SK-N-SH (cell line): Measurements from ENCODE around the gene SPRY4. TPM values are rescaled to one million over a fixed set of nuclear protein-coding genes. Genes with fewer than 3 reads are reported as not detected.

Experiments used
- CTCF ChIA-PET: fragments of 300-600, 350-600 bp; formaldehyde crosslinking; extraction: SDS; loops from one replicate; lab custom pipeline; 2021; lab: Yijun Ruan, JAX
- POLR2A ChIA-PET: fragments of 350-600 bp; sonication (Branson Sonifier 250); formaldehyde crosslinking; extraction: SDS; loops from one replicate; lab custom pipeline; 2020; ENCODE audit warnings: antibody characterized with exemption, inconsistent platforms; lab: Yijun Ruan, JAX
- DNase-seq: peaks from one replicate; pipeline ENCODE4 v3.0.0; 2012
- H2AFZ ChIP-seq: fragments of 200-600 bp; sonication (generic); 2 replicates; pipeline ENCODE4 v1.8.1; 2016; ENCODE audit warnings: antibody characterized with exemption, mild to moderate bottlenecking, low read depth
- H3F3A ChIP-seq: fragments of 200-600 bp; sonication (generic); replicated peaks from 2 replicates; pipeline ENCODE3; 2016; ENCODE audit warnings: antibody characterized with exemption, mild to moderate bottlenecking; ENCODE audit not compliant: insufficient read depth
- H3K27ac ChIP-seq, 2 experiments: fragments of 200-500 bp in 1 of 2; fragments of 200-600 bp in 1 of 2; sonication (Bioruptor generic) in 1 of 2; sonication (generic), shearing (Covaris generic) in 1 of 2; 2 replicates each; pipeline versions ENCODE4 v1.5.1 to v1.6.1; 2014 to 2016; ENCODE audit warnings: low read depth in 2 of 2, inconsistent platforms in 1 of 2, low read length in 1 of 2, mild to moderate bottlenecking in 1 of 2, mixed read lengths in 1 of 2
- H3K27me3 ChIP-seq: fragments of 200-600 bp; sonication (generic), shearing (Covaris generic); 2 replicates; pipeline ENCODE4 v1.6.1; 2016; ENCODE audit warnings: mixed run types; ENCODE audit not compliant: insufficient read depth
- H3K36me3 ChIP-seq, 2 experiments: fragments of 200-500 bp in 1 of 2; fragments of 200-600 bp in 1 of 2; sonication (Bioruptor generic) in 1 of 2; sonication (generic) in 1 of 2; replicated peaks in 1 of 2; 2 replicates each; pipeline versions ENCODE3 to v1.5.1; 2014 to 2016; ENCODE audit warnings: low read length in 1 of 2, mild to moderate bottlenecking in 1 of 2; ENCODE audit not compliant: insufficient read depth in 2 of 2, control insufficient read depth in 1 of 2
- H3K4me1 ChIP-seq, 2 experiments: fragments of 200-500 bp in 1 of 2; fragments of 200-600 bp in 1 of 2; sonication (Bioruptor generic) in 1 of 2; sonication (generic), shearing (Covaris generic) in 1 of 2; 2 replicates each; pipeline versions ENCODE4 v1.5.1 to v1.6.1; 2014 to 2016; ENCODE audit warnings: low read depth in 1 of 2, low read length in 1 of 2, mixed run types in 1 of 2; ENCODE audit not compliant: insufficient read depth in 2 of 2, control insufficient read depth in 1 of 2
- H3K4me2 ChIP-seq: fragments of 200-600 bp; sonication (generic), shearing (Covaris generic); 2 replicates; pipeline ENCODE4 v1.6.1; 2017; ENCODE audit warnings: mixed run types
- H3K4me3 ChIP-seq, 2 experiments: fragments of 200-500 bp in 1 of 2; fragments of 200-600 bp in 1 of 2; sonication (Bioruptor generic) in 1 of 2; sonication (generic), shearing (Covaris generic) in 1 of 2; 2 replicates each; pipeline versions ENCODE4 v1.5.1 to v1.8.1; 2014 to 2016; ENCODE audit warnings: low read depth in 2 of 2, inconsistent platforms in 1 of 2, low read length in 1 of 2, mild to moderate bottlenecking in 1 of 2, mixed read lengths in 1 of 2, moderate library complexity in 1 of 2
- H3K79me2 ChIP-seq: fragments of 200-600 bp; sonication (generic); 2 replicates; pipeline ENCODE4 v1.8.1; 2017; ENCODE audit warnings: mild to moderate bottlenecking; ENCODE audit not compliant: insufficient read depth
- H3K9ac ChIP-seq: fragments of 200-600 bp; sonication (generic); 2 replicates; pipeline ENCODE4 v1.6.1; 2017; ENCODE audit warnings: mixed run types
- H3K9me2 ChIP-seq: fragments of 200-600 bp; sonication (generic); 2 replicates; pipeline ENCODE4 v1.6.1; 2017; ENCODE audit warnings: mixed run types
- H3K9me3 ChIP-seq: fragments of 200-600 bp; sonication (generic); 2 replicates; pipeline ENCODE4 v1.6.1; 2017; ENCODE audit warnings: mixed run types, mild to moderate bottlenecking, moderate library complexity
- H4K20me1 ChIP-seq: fragments of 200-600 bp; sonication (generic); 2 replicates; pipeline ENCODE4 v1.6.1; 2017; ENCODE audit warnings: mild to moderate bottlenecking, mixed run types; ENCODE audit not compliant: insufficient read depth
- CTCF ChIP-seq: fragments of 200-600 bp; sonication (generic); IDR thresholded peaks from 2 replicates; pipeline ENCODE4 v1.6.1; 2017; ENCODE audit warnings: antibody characterized with exemption, mild to moderate bottlenecking, moderate library complexity
- EZH2phosphoT487 ChIP-seq: fragments of 200-600 bp; sonication (generic); IDR thresholded peaks from 2 replicates; pipeline ENCODE4 v1.6.1; 2017; ENCODE audit warnings: low read depth, mixed run types, mild to moderate bottlenecking, antibody characterized with exemption, moderate library complexity, borderline replicate concordance
- FOSL2 ChIP-seq: IDR thresholded peaks from 2 replicates; pipeline ENCODE4 v1.4.0; 2012; ENCODE audit warnings: low read depth, mild to moderate bottlenecking, moderate library complexity, borderline replicate concordance
- GABPA ChIP-seq: IDR thresholded peaks from 2 replicates; pipeline ENCODE4 v1.4.0; 2012; ENCODE audit warnings: low read depth, mild to moderate bottlenecking
- GATA2 ChIP-seq: sonication (generic); formaldehyde crosslinking; IDR thresholded peaks from 2 replicates; pipeline ENCODE4 v1.5.0; 2020; ENCODE audit warnings: mild to moderate bottlenecking, missing genetic modification reagents
- JUND ChIP-seq: IDR thresholded peaks from 2 replicates; pipeline ENCODE4 v1.4.0; 2012
- POLR2AphosphoS5 ChIP-seq: IDR thresholded peaks from 2 replicates; pipeline ENCODE4 v1.6.1; 2012; ENCODE audit warnings: low read depth, low read length
- RCOR1 ChIP-seq: fragments of 150-350 bp; IDR thresholded peaks from 2 replicates; pipeline ENCODE4 v1.6.1; 2017; ENCODE audit warnings: antibody characterized with exemption, low read length
- RXRA ChIP-seq: IDR thresholded peaks from 2 replicates; pipeline ENCODE4 v1.4.0; 2012; ENCODE audit warnings: low read depth, mild to moderate bottlenecking, borderline replicate concordance
- SIN3A ChIP-seq: IDR thresholded peaks from 2 replicates; pipeline ENCODE4 v1.6.1; 2012; ENCODE audit warnings: low read depth, mild to moderate bottlenecking, low read length, moderate library complexity, borderline replicate concordance
- SMC3 ChIP-seq: IDR thresholded peaks from 2 replicates; pipeline ENCODE4 v1.6.1; 2012; ENCODE audit warnings: low read depth, low read length, improper control_type of control experiment
- TEAD4 ChIP-seq: IDR thresholded peaks from 2 replicates; pipeline ENCODE4 v1.4.0; 2012; ENCODE audit warnings: mild to moderate bottlenecking, borderline replicate concordance; ENCODE audit not compliant: insufficient read depth
- YY1 ChIP-seq: IDR thresholded peaks from 2 replicates; pipeline ENCODE4 v1.4.0; 2012; ENCODE audit warnings: low read depth, mild to moderate bottlenecking
- WGBS: methylation state at CpG from one replicate; pipeline ENCODE4 v1.1.6; 2017; ENCODE audit warnings: low lambda C conversion rate; 5-methylcytosine and 5-hydroxymethylcytosine counted together
- polyA plus RNA-seq, 3 experiments: library from polyadenylated mRNA; depleted of rRNA; stranded (reverse); fragments of >200 nt; gene quantifications; 2 replicates each; pipeline ENCODE4 v1.2.3, GENCODE V29; 2012

SPRY4 gene
- polyA plus RNA-seq, 1 of the 3 experiments (the other 2 are of a cell fraction) = 18.0 TPM

GRCh38 chr5:142324136-142324870 is 518 bp downstream of the SPRY4 start:
- under 1% methylated on average over 23 of the region's 58 CpGs for WGBS
- peak overlapping the region; percentile 93 to 98 for H3K27ac ChIP-seq
- ChIA-PET POLR2A (interaction anchor here (0.5 to 3.5 kb wide), 17 partner anchors 10 to 362 kb away, joined by 3 to 27 read pairs (median 3); partner anchors contain the start of gene FGF1), CTCF (interaction anchor here (0.7 to 9.9 kb wide), 18 partner anchors 15 to 332 kb away, joined by 3 to 117 read pairs (median 4); no protein-coding TSS in a partner anchor)
- peaks cover 30% of the 10 kb centered on the region for H3F3A ChIP-seq
- peak overlapping the region; percentile 98 for H3K4me2 ChIP-seq
- H3K9me2 ChIP-seq = no peaks in the 10 kb centered on the region
- H3K79me2 ChIP-seq = peaks cover 96% of the 10 kb centered on the region
- H3K9me3 ChIP-seq = no peaks in the 10 kb centered on the region
- peaks cover 3 to 5% of the 10 kb centered on the region in 2 experiments for H3K36me3 ChIP-seq
- TF ChIP-seq YY1 (no peak), TEAD4 (0 out of 2 replicates have a peak, but pooled peaks have one; percentile 7), SMC3 (0 out of 2 replicates have a peak, but pooled peaks have one; percentile 6), RXRA (no peak), CTCF (peak; percentile 43), POLR2AphosphoS5 (no peak), JUND (no peak)
- TF ChIP-seq, all 33 proteins: peak for 3
- H3K27me3 ChIP-seq = no peaks in the 10 kb centered on the region
- DNase-seq = peak; percentile 60
- no peak overlapping the region for H2AFZ ChIP-seq
- peaks cover 39 to 57% of the 10 kb centered on the region in 2 experiments for H3K4me1 ChIP-seq
- peaks cover 46% of the 10 kb centered on the region for H4K20me1 ChIP-seq
- peak overlapping the region; percentile 93 to 95 for H3K4me3 ChIP-seq
- H3K9ac ChIP-seq = peak overlapping the region; percentile 95

GRCh38 chr5:142323480-142324135 is 1.2 kb downstream of the SPRY4 start:
- Histone ChIP-seq H4K20me1 (peaks cover 53% of the 10 kb centered on the region), H3K4me1 (peaks cover 46 to 59% of the 10 kb centered on the region in 2 experiments), H3K27me3 (no peaks in the 10 kb centered on the region), H3K27ac (peak overlapping the region; percentile 93 to 98), H2AFZ (no peak overlapping the region), H3K79me2 (peaks cover 96% of the 10 kb centered on the region), H3K9me3 (no peaks in the 10 kb centered on the region), H3F3A (peaks cover 30% of the 10 kb centered on the region), H3K4me3 (peak overlapping the region; percentile 93 to 95), H3K9ac (peak overlapping the region; percentile 95), H3K36me3 (peaks cover 5 to 9% of the 10 kb centered on the region in 2 experiments), H3K4me2 (peak overlapping the region; percentile 98), H3K9me2 (no peaks in the 10 kb centered on the region)
- POLR2A ChIA-PET = interaction anchor here (0.5 to 3.2 kb wide), 10 partner anchors 11 to 334 kb away, joined by 3 to 27 read pairs (median 3); no protein-coding TSS in a partner anchor
- CTCF ChIA-PET = interaction anchor here (0.8 to 9.9 kb wide), 13 partner anchors 16 to 263 kb away, joined by 3 to 117 read pairs (median 4); no protein-coding TSS in a partner anchor
- DNase-seq = peak; percentile 43
- TF ChIP-seq YY1 (peak; percentile 65; the same call in 1 of the 2 replicates), EZH2phosphoT487 (no peak), GATA2 (CRISPR knock-in tag) (peak; percentile 25; the same call in 1 of the 2 replicates), CTCF (no peak), RCOR1 (no peak), SIN3A (peak; percentile 15; the same call in 1 of the 2 replicates), GABPA (no peak), FOSL2 (no peak)
- WGBS = 3% methylated on average over 15 of the region's 19 CpGs
